Loucy (cell line): ENCODE results near the gene NUMBL.
"Not testable (repeated sequence)": the region's sequence is repeated elsewhere in the genome, so short reads cannot be mapped to it uniquely, and the experiment has no call there.

Experiments
- H2AFZ ChIP-seq: fragments of 200-600 bp; sonication (generic); 2 replicates; pipeline ENCODE4 v1.6.0; 2016; ENCODE audit warnings: antibody characterized with exemption, mild to moderate bottlenecking, low read length, moderate library complexity
- H3F3A ChIP-seq: fragments of 200-600 bp; 2 replicates; pipeline ENCODE4 v1.6.0; 2016; ENCODE audit warnings: antibody characterized with exemption, low read depth, mild to moderate bottlenecking
- H3K27me3 ChIP-seq: fragments of 200-600 bp; sonication (generic); 2 replicates; pipeline ENCODE4 v1.6.1; 2014; ENCODE audit warnings: low read length, mild to moderate bottlenecking; ENCODE audit not compliant: insufficient read depth, poor library complexity, severe bottlenecking
- H3K36me3 ChIP-seq: fragments of 200-600 bp; sonication (generic); 2 replicates; pipeline ENCODE4 v1.6.1; 2016; ENCODE audit warnings: low read length; ENCODE audit not compliant: insufficient read depth
- H3K4me1 ChIP-seq: fragments of 200-600 bp; sonication (generic); 2 replicates; pipeline ENCODE4 v1.5.1; 2014; ENCODE audit warnings: low read length, mild to moderate bottlenecking; ENCODE audit not compliant: insufficient read depth, poor library complexity, severe bottlenecking
- H3K4me2 ChIP-seq: fragments of 200-600 bp; sonication (generic); 2 replicates; pipeline ENCODE4 v1.6.0; 2014; ENCODE audit warnings: antibody characterized with exemption, low read length, low read depth, mild to moderate bottlenecking; ENCODE audit not compliant: poor library complexity, severe bottlenecking
- H3K4me3 ChIP-seq: fragments of 200-600 bp; sonication (generic); 2 replicates; pipeline ENCODE4 v1.5.1; 2014; ENCODE audit warnings: low read length, mild to moderate bottlenecking, mixed read lengths; ENCODE audit not compliant: poor library complexity, severe bottlenecking
- H3K79me2 ChIP-seq: fragments of 200-600 bp; sonication (generic); 2 replicates; pipeline ENCODE4 v1.6.1; 2014; ENCODE audit warnings: low read length; ENCODE audit not compliant: insufficient read depth
- H3K9ac ChIP-seq: fragments of 200-600 bp; sonication (generic); 2 replicates; pipeline ENCODE4 v1.6.0; 2014; ENCODE audit warnings: mild to moderate bottlenecking, low read depth, low read length, moderate library complexity; ENCODE audit not compliant: poor library complexity, severe bottlenecking
- H3K9me2 ChIP-seq: fragments of 200-600 bp; sonication (generic); replicated peaks from 2 replicates; pipeline ENCODE4 v1.6.1; 2016; ENCODE audit warnings: low read depth, low read length, mixed read lengths
- H3K9me3 ChIP-seq: fragments of 200-600 bp; sonication (generic); 2 replicates; pipeline ENCODE4 v1.6.1; 2014; ENCODE audit warnings: mild to moderate bottlenecking, antibody characterized with exemption, low read length, low read depth; ENCODE audit not compliant: insufficient read depth
- H4K20me1 ChIP-seq: fragments of 200-600 bp; sonication (generic); 2 replicates; pipeline ENCODE4 v1.6.0; 2014; ENCODE audit warnings: antibody characterized with exemption, low read length, mild to moderate bottlenecking; ENCODE audit not compliant: insufficient read depth, poor library complexity, severe bottlenecking
- EZH2phosphoT487 ChIP-seq: fragments of 200-600 bp; IDR thresholded peaks from 2 replicates; pipeline ENCODE4 v1.6.1; 2018; ENCODE audit warnings: antibody characterized with exemption, mild to moderate bottlenecking, moderate library complexity, borderline replicate concordance
- TF ChIP-seq, protein P1 (sequence below): fragments of 200-600 bp; sonication (generic); conservative IDR thresholded peaks from 2 replicates; pipeline ENCODE4 v1.5.1; 2014; ENCODE audit warnings: mild to moderate bottlenecking, antibody characterized with exemption, low read length

Gene NUMBL

DNA sequence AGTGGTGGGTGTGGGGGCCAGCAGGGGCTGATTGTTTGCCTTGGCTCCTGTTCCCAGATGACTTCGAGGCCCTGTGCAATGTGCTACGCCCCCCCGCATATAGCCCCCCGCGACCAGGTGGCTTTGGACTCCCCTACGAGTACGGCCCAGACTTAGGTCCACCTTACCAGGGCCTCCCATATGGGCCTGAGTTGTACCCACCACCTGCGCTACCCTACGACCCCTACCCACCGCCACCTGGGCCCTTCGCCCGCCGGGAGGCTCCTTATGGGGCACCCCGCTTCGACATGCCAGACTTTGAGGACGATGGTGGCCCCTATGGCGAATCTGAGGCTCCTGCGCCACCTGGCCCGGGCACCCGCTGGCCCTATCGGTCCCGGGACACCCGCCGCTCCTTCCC, 63.5 kb downstream of the NUMBL start:
- H3K9ac ChIP-seq: no peak overlapping the region
- no peak overlapping the region for H2AFZ ChIP-seq
- H3F3A ChIP-seq: no peaks in the 10 kb centered on the region
- H3K4me1 ChIP-seq: no peaks in the 10 kb centered on the region
- H3K79me2 ChIP-seq: no peaks in the 10 kb centered on the region
- no peaks in the 10 kb centered on the region for H3K9me2 ChIP-seq
- H3K4me3 ChIP-seq: no peak overlapping the region
- H3K9me3 ChIP-seq: no peaks in the 10 kb centered on the region
- H3K36me3 ChIP-seq: no peaks in the 10 kb centered on the region; the same call in 1 of the 2 replicates
- TF ChIP-seq EZH2phosphoT487: no peak
- TF ChIP-seq, protein P1, sequence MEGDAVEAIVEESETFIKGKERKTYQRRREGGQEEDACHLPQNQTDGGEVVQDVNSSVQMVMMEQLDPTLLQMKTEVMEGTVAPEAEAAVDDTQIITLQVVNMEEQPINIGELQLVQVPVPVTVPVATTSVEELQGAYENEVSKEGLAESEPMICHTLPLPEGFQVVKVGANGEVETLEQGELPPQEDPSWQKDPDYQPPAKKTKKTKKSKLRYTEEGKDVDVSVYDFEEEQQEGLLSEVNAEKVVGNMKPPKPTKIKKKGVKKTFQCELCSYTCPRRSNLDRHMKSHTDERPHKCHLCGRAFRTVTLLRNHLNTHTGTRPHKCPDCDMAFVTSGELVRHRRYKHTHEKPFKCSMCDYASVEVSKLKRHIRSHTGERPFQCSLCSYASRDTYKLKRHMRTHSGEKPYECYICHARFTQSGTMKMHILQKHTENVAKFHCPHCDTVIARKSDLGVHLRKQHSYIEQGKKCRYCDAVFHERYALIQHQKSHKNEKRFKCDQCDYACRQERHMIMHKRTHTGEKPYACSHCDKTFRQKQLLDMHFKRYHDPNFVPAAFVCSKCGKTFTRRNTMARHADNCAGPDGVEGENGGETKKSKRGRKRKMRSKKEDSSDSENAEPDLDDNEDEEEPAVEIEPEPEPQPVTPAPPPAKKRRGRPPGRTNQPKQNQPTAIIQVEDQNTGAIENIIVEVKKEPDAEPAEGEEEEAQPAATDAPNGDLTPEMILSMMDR: no peak
- no peak overlapping the region for H3K4me2 ChIP-seq
- no peaks in the 10 kb centered on the region for H3K27me3 ChIP-seq
- no peaks in the 10 kb centered on the region for H4K20me1 ChIP-seq

DNA sequence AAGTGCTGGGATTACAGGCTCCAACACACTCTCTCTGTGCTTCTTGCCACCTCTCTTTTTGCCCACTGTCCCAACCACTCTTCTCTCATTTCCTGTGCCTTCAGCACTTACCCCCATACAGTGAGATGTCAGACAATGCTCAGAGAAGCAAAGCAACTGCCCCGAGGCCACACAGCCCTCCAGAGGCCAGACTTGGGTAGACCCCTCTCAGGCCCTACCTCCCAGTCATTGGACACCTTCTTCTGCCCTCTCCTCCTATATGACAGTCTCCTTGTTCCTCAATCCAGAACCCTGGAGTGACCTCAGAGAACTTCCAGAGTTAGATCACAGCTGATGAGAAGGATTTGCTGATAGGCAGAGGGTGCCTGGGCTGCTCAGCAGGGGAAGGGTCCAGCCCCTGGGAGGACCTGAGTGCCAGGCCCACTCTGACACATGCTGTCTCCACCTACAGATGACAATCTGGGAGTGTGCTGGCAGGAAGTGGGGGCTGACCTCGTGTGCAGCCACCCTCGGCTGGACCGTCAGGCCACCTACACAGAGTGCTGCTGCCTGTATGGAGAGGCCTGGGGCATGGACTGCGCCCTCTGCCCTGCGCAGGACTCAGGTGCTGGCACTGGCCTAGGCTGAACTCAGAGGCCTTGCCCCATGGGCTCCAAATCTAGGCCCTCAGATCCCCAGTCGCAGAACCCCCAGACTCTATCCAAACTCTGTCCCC, 64.9 kb downstream of the NUMBL start:
- Histone ChIP-seq H3K9ac (no peak overlapping the region), H2AFZ (no peak overlapping the region), H3K4me2 (no peak overlapping the region), H3K79me2 (no peaks in the 10 kb centered on the region), H3K36me3 (no peaks in the 10 kb centered on the region; the same call in 1 of the 2 replicates), H3K4me3 (no peak overlapping the region), H3K9me3 (no peaks in the 10 kb centered on the region), H3K27me3 (no peaks in the 10 kb centered on the region), H3F3A (no peaks in the 10 kb centered on the region), H3K4me1 (no peaks in the 10 kb centered on the region), H4K20me1 (no peaks in the 10 kb centered on the region), H3K9me2 (no peaks in the 10 kb centered on the region)
- TF ChIP-seq, protein P1: no peak

DNA sequence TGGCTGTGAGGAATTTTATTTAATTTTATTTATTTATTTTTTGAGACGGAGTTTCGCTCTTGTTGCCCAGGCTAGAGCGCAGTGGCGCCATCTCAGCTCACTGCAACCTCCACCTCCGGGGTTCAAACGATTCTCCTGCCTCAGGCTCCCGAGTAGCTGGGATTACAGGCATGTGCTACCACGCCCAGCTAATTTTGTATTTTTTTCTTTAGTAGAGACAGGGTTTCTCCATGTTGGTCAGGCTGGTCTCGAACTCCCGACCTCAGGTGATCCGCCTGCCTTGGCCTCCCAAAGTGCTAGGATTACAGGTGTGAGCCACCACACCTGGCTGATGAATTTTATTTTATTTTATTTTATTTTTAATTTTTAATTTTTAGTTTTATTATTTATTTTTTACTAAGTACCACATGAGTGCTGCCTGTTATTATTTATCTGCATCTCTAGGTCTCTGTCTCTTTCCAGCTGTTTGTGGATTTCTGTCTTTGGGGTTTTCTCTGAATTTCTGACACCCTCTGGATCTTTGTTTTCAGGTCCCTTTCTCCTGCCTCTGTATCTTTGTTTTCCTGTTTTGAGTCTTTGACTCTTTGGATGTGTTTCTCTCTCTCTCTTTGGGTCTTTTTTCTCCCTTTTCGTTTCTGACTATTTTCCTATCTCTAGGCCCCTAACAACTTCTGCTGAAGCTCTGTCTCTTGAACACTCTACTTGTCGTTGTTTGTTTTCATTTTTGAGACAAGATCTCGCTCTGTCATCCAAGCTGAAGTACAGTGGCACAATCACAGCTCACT, 65.9 kb downstream of the NUMBL start:
- not testable (repeated sequence) for H3K4me2 ChIP-seq, H3K27me3 ChIP-seq, H3K9me3 ChIP-seq, H3F3A ChIP-seq, H2AFZ ChIP-seq, H4K20me1 ChIP-seq, H3K9me2 ChIP-seq, H3K36me3 ChIP-seq, H3K4me1 ChIP-seq, H3K9ac ChIP-seq, H3K4me3 ChIP-seq, H3K79me2 ChIP-seq
